HUES64 (cell line): ENCODE measurements around the gene POP5. TPM values are rescaled to one million over a fixed set of nuclear protein-coding genes. Genes with fewer than 3 reads are reported as not detected.
"Not testable (repeated sequence)": the region's sequence is repeated elsewhere in the genome, so short reads cannot be mapped to it uniquely, and the experiment has no call there.

Source experiments
- H3K27ac ChIP-seq: 2 replicates; pipeline ENCODE4 v1.7.0; 2013; ENCODE audit warnings: low read depth, low read length, inconsistent platforms
- H3K27me3 ChIP-seq: 2 replicates; pipeline ENCODE4 v1.6.1; 2013; ENCODE audit warnings: mild to moderate bottlenecking, low read length; ENCODE audit not compliant: insufficient read depth
- H3K36me3 ChIP-seq: 2 replicates; pipeline ENCODE4 v1.6.1; 2013; ENCODE audit warnings: mild to moderate bottlenecking, low read length; ENCODE audit not compliant: insufficient read depth
- H3K4me1 ChIP-seq: 2 replicates; pipeline ENCODE4 v1.6.1; 2013; ENCODE audit warnings: mild to moderate bottlenecking, low read length, moderate library complexity; ENCODE audit not compliant: insufficient read depth
- H3K4me3 ChIP-seq: 2 replicates; pipeline ENCODE4 v1.5.1; 2013; ENCODE audit warnings: mild to moderate bottlenecking, low read length, moderate library complexity
- H3K9ac ChIP-seq: 2 replicates; pipeline ENCODE4 v1.6.1; 2013; ENCODE audit warnings: mild to moderate bottlenecking, low read depth, low read length
- H3K9me3 ChIP-seq: 2 replicates; pipeline ENCODE4 v1.6.1; 2013; ENCODE audit warnings: low read depth, low read length; ENCODE audit not compliant: insufficient read depth
- WGBS: fragments of 150-250, 120-280 bp; methylation state at CpG from one replicate; pipeline ENCODE4 v1.1.7; 2013; ENCODE audit warnings: missing lambda C conversion rate; 5-methylcytosine and 5-hydroxymethylcytosine counted together
- polyA plus RNA-seq, 2 experiments: library from polyadenylated mRNA; stranded (reverse); fragments of 50-300 nt; gene quantifications; one replicate each; pipeline ENCODE4 v1.2.3, GENCODE V29; 2013

POP5 gene, protein sequence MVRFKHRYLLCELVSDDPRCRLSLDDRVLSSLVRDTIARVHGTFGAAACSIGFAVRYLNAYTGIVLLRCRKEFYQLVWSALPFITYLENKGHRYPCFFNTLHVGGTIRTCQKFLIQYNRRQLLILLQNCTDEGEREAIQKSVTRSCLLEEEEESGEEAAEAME
- polyA plus RNA-seq (2013, experiment 1 of 2): 52.3 TPM
- polyA plus RNA-seq (2013, experiment 2 of 2): 42.1 TPM

DNA sequence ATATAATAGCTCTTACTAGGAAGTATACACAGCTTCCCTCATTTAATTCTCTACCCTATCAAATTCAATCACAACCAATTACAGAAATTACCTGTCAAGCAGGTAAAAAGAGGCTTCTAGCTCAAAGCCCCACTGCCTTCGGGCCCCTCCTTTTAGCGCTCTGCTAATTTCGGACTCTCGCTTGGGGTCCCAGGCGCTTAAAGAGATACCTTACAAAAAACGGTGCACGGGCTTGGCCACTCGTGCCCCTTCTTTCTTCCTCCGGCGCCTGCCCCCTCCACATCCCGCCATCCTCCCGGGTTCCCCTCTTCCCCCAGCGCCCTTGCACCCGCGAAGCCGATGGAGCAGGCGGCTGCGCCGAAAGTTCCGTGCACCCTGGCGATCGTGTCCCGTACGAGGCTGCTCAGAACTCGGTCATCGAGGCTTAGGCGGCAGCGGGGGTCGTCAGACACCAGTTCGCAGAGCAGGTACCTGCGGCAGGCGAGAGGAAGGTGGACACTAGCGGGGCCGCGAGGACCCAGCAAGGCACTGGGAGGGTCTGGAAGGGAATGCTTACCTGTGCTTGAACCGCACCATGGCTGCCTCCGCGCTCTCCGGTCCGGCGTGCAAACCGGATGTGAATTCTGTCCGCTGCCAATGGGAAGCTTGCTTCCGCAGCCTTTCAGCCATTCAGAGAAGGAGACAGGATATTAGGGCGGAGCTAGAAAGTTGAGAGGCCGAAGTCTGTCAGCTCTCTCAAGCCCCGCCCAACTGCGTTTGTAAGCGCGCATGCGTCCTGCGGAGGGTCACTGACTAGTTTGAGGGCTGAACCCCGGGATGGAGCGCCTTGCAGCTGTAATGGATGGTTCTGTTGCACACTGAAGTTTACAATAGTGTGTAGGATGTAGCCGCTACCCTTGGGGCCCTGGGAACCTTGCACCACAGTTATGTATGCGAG, at the start of gene POP5:
POP5 (minus strand) TSS at position 616 of the 937 bp plus-strand sequence; CDS start at position 576, 40 bp downstream.
- peaks cover 21% of the 10 kb centered on the region for H3K27me3 ChIP-seq
- peak within 1 kb of the TSS; percentile 82 for H3K4me3 ChIP-seq
- peaks cover 37% of the 10 kb centered on the region for H3K36me3 ChIP-seq
- under 1% methylated on average over 56 of the region's 56 CpGs for WGBS
- no peaks in the 10 kb centered on the region for H3K9me3 ChIP-seq
- peak within 1 kb of the TSS; percentile 46 for H3K27ac ChIP-seq
- no peaks in the 10 kb centered on the region for H3K4me1 ChIP-seq
- H3K9ac ChIP-seq: peak within 1 kb of the TSS; percentile 86

DNA sequence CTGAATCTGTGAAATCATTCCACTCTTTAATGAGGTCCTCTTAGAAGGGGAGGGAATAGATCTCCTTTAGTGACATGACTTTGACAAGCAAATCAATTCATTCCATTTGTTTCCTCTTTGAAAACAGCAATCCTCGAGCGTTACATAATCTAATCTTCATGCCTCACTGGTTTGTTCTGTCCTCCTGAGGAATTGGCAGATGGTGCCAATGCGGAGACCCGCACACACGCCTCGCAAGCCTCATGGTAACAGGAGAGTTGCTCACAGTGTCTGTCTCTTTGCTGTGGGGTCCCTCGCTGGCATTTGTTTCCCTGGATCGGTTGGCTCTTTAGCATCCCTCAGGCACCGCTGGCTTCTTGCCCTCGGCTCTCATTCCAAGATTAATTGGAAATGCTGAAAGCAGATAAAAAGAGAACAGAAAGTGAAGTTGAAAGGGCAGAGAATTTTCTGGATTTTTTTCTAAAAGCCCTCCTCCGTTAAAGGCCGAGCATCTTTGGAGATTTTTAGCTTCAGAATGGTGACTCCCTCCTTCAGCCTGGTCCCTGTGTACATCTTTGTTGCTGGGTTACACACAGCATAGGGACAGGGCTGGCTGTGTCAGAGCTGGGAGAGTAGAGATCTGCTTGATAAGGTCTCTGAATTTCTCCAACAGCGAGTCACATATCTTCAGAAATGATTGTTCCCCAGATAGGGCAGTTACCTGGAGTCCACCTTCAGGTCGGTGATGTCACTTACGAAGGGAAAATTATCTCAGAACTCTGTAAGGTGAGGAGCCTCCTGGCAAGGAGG, 49.1 kb upstream of the POP5 start:
- Histone ChIP-seq H3K9ac (no peak overlapping the region), H3K36me3 (no peaks in the 10 kb centered on the region), H3K27ac (no peak overlapping the region), H3K4me1 (no peaks in the 10 kb centered on the region), H3K4me3 (no peak overlapping the region), H3K27me3 (no peaks in the 10 kb centered on the region), H3K9me3 (no peaks in the 10 kb centered on the region)
- WGBS: 93% methylated on average over 15 of the region's 15 CpGs

- H3K4me1 ChIP-seq: no peaks in the 10 kb centered on the region
- H3K27ac ChIP-seq: no peak overlapping the region
- H3K36me3 ChIP-seq: no peaks in the 10 kb centered on the region
- no peaks in the 10 kb centered on the region for H3K9me3 ChIP-seq
- no peak overlapping the region for H3K9ac ChIP-seq
- WGBS: 29% methylated on average over 4 of the region's 4 CpGs
- H3K27me3 ChIP-seq: no peaks in the 10 kb centered on the region
- no peak overlapping the region for H3K4me3 ChIP-seq
Measured at GRCh38 chr12:120628919-120629318, 47.7 kb upstream of the POP5 start.

- Histone ChIP-seq H3K36me3 (no peaks in the 10 kb centered on the region), H3K9me3 (no peaks in the 10 kb centered on the region), H3K27ac (no peak overlapping the region), H3K4me1 (no peaks in the 10 kb centered on the region), H3K9ac (no peak overlapping the region), H3K4me3 (no peak overlapping the region), H3K27me3 (no peaks in the 10 kb centered on the region)
- WGBS: 90% methylated on average over 26 of the region's 26 CpGs
Measured at GRCh38 chr12:120625557-120626419, 44.6 kb upstream of the POP5 start.

DNA sequence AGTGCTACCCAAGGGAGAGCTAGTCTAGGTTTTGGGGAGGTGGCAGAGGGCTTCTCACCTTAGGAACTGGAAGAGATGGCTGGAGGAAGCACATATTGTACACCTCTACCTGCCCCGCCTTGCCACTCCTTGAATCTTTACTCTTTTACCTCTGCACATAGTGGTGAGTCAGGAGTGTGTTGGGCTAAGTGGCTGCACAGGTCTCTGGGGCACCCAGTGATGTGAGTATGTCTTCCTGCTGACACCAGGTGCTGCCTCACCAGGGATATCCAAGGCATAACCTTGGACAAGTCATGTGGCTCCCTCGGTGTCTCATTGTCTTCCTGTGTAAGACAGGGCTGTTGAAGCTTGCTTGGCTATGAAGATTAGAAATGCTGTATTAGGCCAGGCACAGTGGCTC, 39.4 kb upstream of the POP5 start:
- Histone ChIP-seq H3K4me1 (peaks cover 10% of the 10 kb centered on the region; the same call in 1 of the 2 replicates), H3K9ac (no peak overlapping the region), H3K4me3 (no peak overlapping the region), H3K9me3 (no peaks in the 10 kb centered on the region), H3K27me3 (no peaks in the 10 kb centered on the region), H3K36me3 (no peaks in the 10 kb centered on the region), H3K27ac (no peak overlapping the region)
- WGBS: 91% methylated on average over 1 of the region's 2 CpGs

DNA sequence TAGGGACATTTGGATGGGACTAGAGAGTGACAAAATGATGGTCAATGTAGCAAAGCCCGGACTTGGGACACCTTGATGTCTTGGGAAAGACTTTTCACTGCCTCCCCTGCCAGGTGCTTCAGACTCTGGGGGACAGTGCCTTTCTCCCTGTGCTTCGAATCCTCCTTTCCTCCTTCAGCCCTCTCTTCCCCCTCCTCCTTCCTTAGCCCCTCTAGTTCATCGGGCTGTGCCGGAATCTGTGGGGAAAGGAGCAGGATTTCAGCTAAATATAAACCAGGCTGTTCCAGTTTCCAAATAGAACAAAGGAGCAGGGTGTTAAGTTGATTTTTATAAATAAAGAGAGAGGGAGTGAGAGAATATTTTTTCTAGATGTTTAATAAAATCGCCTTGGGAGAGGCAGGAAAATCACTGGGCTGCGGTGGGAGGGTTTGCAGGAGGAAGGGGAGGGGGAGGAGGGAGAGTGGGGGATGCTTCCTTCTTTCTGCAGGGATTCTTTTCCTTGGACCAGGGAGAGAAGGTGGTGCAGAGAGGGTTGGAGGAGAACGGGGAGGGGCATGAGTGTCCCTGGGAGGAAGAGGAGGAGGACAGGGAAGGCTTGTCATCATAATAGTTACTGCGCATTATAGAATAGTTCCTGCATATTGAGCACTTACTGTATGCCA, 37.9 kb upstream of the POP5 start:
- H3K27ac ChIP-seq: no peak overlapping the region
- peak overlapping the region; percentile 32 for H3K4me3 ChIP-seq
- no peaks in the 10 kb centered on the region for H3K27me3 ChIP-seq
- peaks cover 10% of the 10 kb centered on the region; the same call in 1 of the 2 replicates for H3K4me1 ChIP-seq
- no peaks in the 10 kb centered on the region for H3K36me3 ChIP-seq
- no peak overlapping the region for H3K9ac ChIP-seq
- 39% methylated on average over 7 of the region's 8 CpGs for WGBS
- H3K9me3 ChIP-seq: no peaks in the 10 kb centered on the region

- H3K27ac ChIP-seq, H3K36me3 ChIP-seq, H3K4me3 ChIP-seq, H3K9ac ChIP-seq, H3K9me3 ChIP-seq, H3K27me3 ChIP-seq: not testable (repeated sequence)
- WGBS: 95% methylated on average over 4 of the region's 4 CpGs
- peaks cover 10% of the 10 kb centered on the region; the same call in 1 of the 2 replicates for H3K4me1 ChIP-seq
Measured at GRCh38 chr12:120617767-120618166, 36.6 kb upstream of the POP5 start.

GRCh38 chr12:120617193-120617592, 36.0 kb upstream of the POP5 start:
- not testable (repeated sequence) for H3K4me3 ChIP-seq, H3K27ac ChIP-seq, H3K9ac ChIP-seq, H3K36me3 ChIP-seq, H3K27me3 ChIP-seq, H3K9me3 ChIP-seq
- WGBS: 94% methylated on average over 3 of the region's 3 CpGs
- H3K4me1 ChIP-seq: peaks cover 10% of the 10 kb centered on the region; the same call in 1 of the 2 replicates

DNA sequence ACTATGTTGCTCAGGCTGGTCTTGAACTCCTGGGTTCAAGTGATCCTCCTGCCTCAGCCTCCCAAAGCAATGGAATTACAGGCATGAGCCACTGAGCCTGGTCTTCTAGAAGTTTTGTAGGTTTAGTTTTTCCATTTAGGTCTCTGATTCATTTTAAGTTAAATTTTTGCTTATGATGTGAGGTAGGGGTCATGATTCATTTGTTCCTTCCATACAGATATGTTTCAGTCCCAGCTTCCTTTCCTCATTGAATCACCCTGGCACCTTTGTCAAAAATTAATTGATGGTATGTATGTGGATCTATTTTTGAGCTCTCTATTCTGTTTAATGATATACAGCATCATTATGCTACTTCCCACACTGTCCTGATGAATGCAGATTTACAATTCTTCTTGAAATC, 33.6 kb upstream of the POP5 start:
- no peaks in the 10 kb centered on the region for H3K27me3 ChIP-seq
- H3K4me1 ChIP-seq: peaks cover 10% of the 10 kb centered on the region; the same call in 1 of the 2 replicates
- no peaks in the 10 kb centered on the region for H3K9me3 ChIP-seq
- H3K9ac ChIP-seq: no peak overlapping the region
- no peak overlapping the region for H3K4me3 ChIP-seq
- no peaks in the 10 kb centered on the region for H3K36me3 ChIP-seq
- no peak overlapping the region for H3K27ac ChIP-seq

DNA sequence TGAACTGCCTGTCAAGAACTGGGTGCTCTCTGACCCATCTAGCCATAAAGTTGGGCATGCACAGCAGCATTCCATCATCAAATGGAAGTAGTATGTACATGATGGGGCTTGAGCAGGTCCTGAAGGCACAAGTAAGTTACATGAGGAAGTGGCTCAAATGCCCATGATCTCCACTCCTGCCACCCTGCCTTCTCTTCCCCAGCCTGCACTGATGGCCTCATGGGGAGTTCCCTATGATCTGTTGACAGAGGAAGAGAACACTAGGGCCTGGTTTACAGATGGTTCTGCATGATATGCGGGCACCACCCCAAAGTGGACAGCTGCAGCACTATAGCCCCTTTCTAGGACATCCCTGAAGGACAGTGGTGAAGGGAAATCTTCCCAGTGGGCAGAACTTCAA, 30.3 kb upstream of the POP5 start:
- not testable (repeated sequence) for H3K9ac ChIP-seq, H3K4me1 ChIP-seq, H3K36me3 ChIP-seq, H3K4me3 ChIP-seq, H3K9me3 ChIP-seq, H3K27me3 ChIP-seq, H3K27ac ChIP-seq
- 89% methylated on average over 1 of the region's 1 CpG for WGBS
